Suprapubic skin (tissue), 4 donors: ENCODE measurements around the gene DCDC2. TPM values are rescaled to one million over a fixed set of nuclear protein-coding genes. Genes with fewer than 3 reads are reported as not detected.

ENCODE experiments used
- DNase-seq, 2 donors: peaks; one replicate each; pipeline ENCODE4 v3.0.0-alpha.2; 2019; ENCODE audit warnings: low spot score in 2 of 2
- H3K27ac ChIP-seq: fragments of 200-600 bp; sonication (generic); one replicate; pipeline ENCODE4 v1.5.1; 2019
- H3K27me3 ChIP-seq: fragments of 200-600 bp; sonication (generic); one replicate; pipeline ENCODE4 v1.5.1; 2019
- H3K36me3 ChIP-seq: fragments of 200-600 bp; sonication (generic); one replicate; pipeline ENCODE4 v1.5.1; 2019
- H3K4me1 ChIP-seq: fragments of 200-600 bp; sonication (generic); one replicate; pipeline ENCODE4 v1.5.1; 2019
- H3K4me3 ChIP-seq: fragments of 200-600 bp; sonication (generic); one replicate; pipeline ENCODE4 v1.5.1; 2019; ENCODE audit warnings: mild to moderate bottlenecking
- H3K9me3 ChIP-seq: fragments of 200-600 bp; sonication (generic); one replicate; pipeline ENCODE4 v1.5.1; 2019
- CTCF ChIP-seq, 2 donors: fragments of 200-600 bp in 1 of 2; fragments of 450-650 bp in 1 of 2; sonication (generic) in 1 of 2; IDR thresholded peaks; one replicate each; pipeline ENCODE4 v1.5.1; 2016 to 2019; ENCODE audit warnings: antibody characterized with exemption in 2 of 2, mild to moderate bottlenecking in 1 of 2, moderate library complexity in 1 of 2
- EP300 ChIP-seq: sonication (generic); formaldehyde crosslinking; IDR thresholded peaks from one replicate; pipeline ENCODE4 v1.6.1; 2017; ENCODE audit warnings: antibody characterized with exemption
- POLR2A ChIP-seq, 2 donors: fragments of 450-650 bp; IDR thresholded peaks; one replicate each; pipeline ENCODE4 v1.6.1; 2017; ENCODE audit warnings: antibody characterized with exemption in 2 of 2, mild to moderate bottlenecking in 2 of 2, moderate library complexity in 2 of 2
- POLR2AphosphoS5 ChIP-seq, 3 donors: sonication (generic); formaldehyde crosslinking; IDR thresholded peaks; one replicate each; pipeline ENCODE4 v1.6.1; 2017; ENCODE audit warnings: antibody characterized with exemption in 3 of 3
- WGBS: methylation state at CpG from one replicate; pipeline ENCODE4 v1.1.5; 2018; 5-methylcytosine and 5-hydroxymethylcytosine counted together
- total RNA-seq, 4 donors: library from RNA; depleted of rRNA; stranded (reverse); fragments of >200 nt; gene quantifications; one replicate each; pipeline ENCODE4 v1.1.0, GENCODE V29; 2016

Gene DCDC2
- total RNA-seq, 4 donors from 2014 or later = 0.15 to 0.55 (median 0.16) TPM; not detected in 1

GRCh38 chr6:24226541-24226940, 131.3 kb downstream of the DCDC2 start:
- Histone ChIP-seq H3K27ac (no peak overlapping the region), H3K4me1 (no peaks in the 10 kb centered on the region), H3K9me3 (no peaks in the 10 kb centered on the region), H3K27me3 (peaks cover 7% of the 10 kb centered on the region), H3K4me3 (no peak overlapping the region), H3K36me3 (no peaks in the 10 kb centered on the region)
- no peak for DNase-seq
- TF ChIP-seq POLR2A (IDR thresholded peaks at IDR 0.05) (no peak), EP300 (no peak), POLR2AphosphoS5 (IDR thresholded peaks at IDR 0.05) (no peak), CTCF (IDR thresholded peaks at IDR 0.05) (no peak)
- 63% methylated on average over 3 of the region's 3 CpGs for WGBS

- Histone ChIP-seq H3K9me3 (no peaks in the 10 kb centered on the region), H3K4me1 (no peaks in the 10 kb centered on the region), H3K27ac (no peak overlapping the region), H3K36me3 (no peaks in the 10 kb centered on the region), H3K4me3 (no peak overlapping the region), H3K27me3 (peaks cover 4% of the 10 kb centered on the region)
- TF ChIP-seq EP300 (no peak), CTCF (IDR thresholded peaks at IDR 0.05) (no peak), POLR2AphosphoS5 (IDR thresholded peaks at IDR 0.05) (no peak), POLR2A (IDR thresholded peaks at IDR 0.05) (no peak)
- 96% methylated on average over 2 of the region's 2 CpGs for WGBS
- DNase-seq = no peak
These were observed 132.0 kb downstream of the DCDC2 start for GRCh38 chr6:24225838-24226237.

- Histone ChIP-seq H3K9me3 (no peaks in the 10 kb centered on the region), H3K27ac (no peak overlapping the region), H3K27me3 (peaks cover 4% of the 10 kb centered on the region), H3K4me3 (no peak overlapping the region), H3K36me3 (no peaks in the 10 kb centered on the region), H3K4me1 (no peaks in the 10 kb centered on the region)
- WGBS = 76% methylated on average over 7 of the region's 7 CpGs
- no peak for DNase-seq
- no peak for TF ChIP-seq POLR2AphosphoS5 (IDR thresholded peaks at IDR 0.05)
- no peak for TF ChIP-seq EP300
- TF ChIP-seq POLR2A (IDR thresholded peaks at IDR 0.05) = no peak
- no peak for TF ChIP-seq CTCF (IDR thresholded peaks at IDR 0.05)
These were observed 134.5 kb downstream of the DCDC2 start for GRCh38 chr6:24223115-24223919.

GRCh38 chr6:24219670-24220069, 138.2 kb downstream of the DCDC2 start:
- 74% methylated on average over 3 of the region's 3 CpGs for WGBS

More at GRCh38 chr6:24219670-24220069, 138.2 kb downstream of the DCDC2 start:
- Histone ChIP-seq H3K36me3 (no peaks in the 10 kb centered on the region), H3K27me3 (peaks cover 4% of the 10 kb centered on the region), H3K4me3 (no peak overlapping the region), H3K9me3 (no peaks in the 10 kb centered on the region), H3K4me1 (no peaks in the 10 kb centered on the region), H3K27ac (no peak overlapping the region)
- DNase-seq = no peak
- TF ChIP-seq CTCF (IDR thresholded peaks at IDR 0.05) (no peak), POLR2A (IDR thresholded peaks at IDR 0.05) (no peak), POLR2AphosphoS5 (IDR thresholded peaks at IDR 0.05) (no peak), EP300 (no peak)
